ENCODE measurements around the gene RBP4.
A peak's percentile ranks its signal among the peaks of the same experiment; 100 is the strongest.

Gene RBP4

DNA sequence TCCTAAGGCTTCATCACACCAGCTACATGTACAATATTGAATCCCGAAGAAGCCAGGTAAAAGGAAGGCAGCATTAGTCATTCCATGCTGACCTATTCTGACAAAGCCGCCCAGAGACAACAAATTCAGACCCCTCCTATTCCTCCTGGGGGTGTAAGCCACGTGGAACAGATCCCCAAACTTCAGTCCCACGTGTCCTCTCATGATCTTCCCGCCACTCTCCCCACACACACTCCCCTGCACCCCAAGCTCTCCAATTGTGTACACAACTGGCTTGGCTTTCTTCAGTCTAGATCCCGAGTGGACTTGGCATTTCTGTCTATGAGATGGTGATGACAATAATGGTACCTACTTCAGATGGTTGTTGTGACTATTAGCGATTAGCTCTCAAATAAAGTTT lies 19.9 kb upstream of the RBP4 start:
- FAIRE-seq = no peak
- TF ChIP-seq, protein P1, sequence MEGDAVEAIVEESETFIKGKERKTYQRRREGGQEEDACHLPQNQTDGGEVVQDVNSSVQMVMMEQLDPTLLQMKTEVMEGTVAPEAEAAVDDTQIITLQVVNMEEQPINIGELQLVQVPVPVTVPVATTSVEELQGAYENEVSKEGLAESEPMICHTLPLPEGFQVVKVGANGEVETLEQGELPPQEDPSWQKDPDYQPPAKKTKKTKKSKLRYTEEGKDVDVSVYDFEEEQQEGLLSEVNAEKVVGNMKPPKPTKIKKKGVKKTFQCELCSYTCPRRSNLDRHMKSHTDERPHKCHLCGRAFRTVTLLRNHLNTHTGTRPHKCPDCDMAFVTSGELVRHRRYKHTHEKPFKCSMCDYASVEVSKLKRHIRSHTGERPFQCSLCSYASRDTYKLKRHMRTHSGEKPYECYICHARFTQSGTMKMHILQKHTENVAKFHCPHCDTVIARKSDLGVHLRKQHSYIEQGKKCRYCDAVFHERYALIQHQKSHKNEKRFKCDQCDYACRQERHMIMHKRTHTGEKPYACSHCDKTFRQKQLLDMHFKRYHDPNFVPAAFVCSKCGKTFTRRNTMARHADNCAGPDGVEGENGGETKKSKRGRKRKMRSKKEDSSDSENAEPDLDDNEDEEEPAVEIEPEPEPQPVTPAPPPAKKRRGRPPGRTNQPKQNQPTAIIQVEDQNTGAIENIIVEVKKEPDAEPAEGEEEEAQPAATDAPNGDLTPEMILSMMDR (IDR thresholded peaks at IDR 0.05; ENCODE audit: insufficient read depth, missing control alignments) = no peak
- DNase-seq (ENCODE audit: insufficient read length, low spot score) = no peak

DNA sequence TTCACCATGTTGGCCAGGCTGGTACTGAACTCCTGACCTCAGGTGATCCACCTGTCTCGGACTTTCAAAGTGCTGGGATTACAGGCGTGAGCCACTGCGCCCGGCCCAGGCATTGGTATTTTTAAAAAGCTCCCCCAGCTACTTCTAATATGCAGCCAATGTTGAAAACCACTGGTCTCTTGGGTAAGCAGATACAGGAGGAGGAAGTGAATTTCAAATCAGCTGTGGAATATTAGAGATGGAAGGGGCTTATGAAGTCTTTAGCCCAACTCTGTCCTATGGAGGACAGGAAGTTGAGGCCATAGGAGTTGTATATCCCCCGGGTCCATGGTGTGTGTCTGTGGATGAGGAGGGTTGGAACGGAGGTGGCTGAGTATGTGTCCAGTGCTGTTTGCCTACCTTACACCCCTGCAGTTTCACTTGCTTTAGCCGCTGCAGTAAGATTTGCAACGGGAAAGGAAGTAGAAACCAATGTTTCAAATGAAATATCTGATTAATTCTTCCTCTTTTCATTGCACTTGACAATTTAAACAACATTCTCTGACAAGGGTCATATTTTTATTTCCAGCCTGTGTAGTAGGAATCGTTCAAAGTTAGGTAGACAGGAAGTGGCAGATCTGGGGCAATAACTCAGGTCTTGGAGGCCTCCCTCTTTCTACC lies 14.7 kb upstream of the RBP4 start:
- TF ChIP-seq, protein P1 (IDR thresholded peaks at IDR 0.05; ENCODE audit: insufficient read depth, missing control alignments) = no peak
- DNase-seq (ENCODE audit: insufficient read length, low spot score) (no peak), FAIRE-seq (no peak)

DNA sequence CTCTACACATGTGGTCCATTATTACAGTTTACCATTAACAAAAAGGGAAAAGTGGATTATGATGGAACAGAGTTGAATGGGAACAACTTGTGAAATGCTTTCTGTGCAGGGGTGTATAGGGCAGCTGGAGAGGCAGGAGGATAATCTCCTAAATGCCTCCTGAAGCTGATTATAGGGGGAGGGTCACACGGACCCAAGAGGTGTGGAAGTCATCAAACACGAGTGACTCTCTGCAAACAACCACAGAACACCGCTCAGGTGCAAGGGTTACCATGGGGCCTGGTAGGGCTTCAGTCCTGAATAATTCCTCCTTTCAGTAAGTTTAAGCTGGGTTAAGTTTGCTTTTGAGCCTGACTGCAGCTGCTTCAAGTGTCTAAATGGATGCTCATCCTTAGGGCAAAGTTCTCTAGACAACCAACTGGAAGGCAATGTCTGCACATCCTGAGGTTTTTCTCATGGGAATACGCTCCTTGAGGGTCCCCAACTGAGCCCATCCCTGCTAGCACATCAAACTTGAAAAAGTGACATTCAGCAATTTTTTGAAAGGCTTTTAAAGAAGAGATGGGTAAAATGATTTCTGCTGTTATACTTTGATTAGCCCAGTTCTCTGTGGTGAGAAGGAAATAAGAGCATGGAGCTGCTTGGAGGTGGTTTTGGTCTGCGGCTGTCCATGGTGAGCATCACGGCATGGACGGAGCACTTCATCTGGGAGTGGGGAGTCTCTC lies 13.2 kb upstream of the RBP4 start:
- DNase-seq (ENCODE audit: insufficient read length, low spot score) (no peak), FAIRE-seq (peak; percentile 32)
- TF ChIP-seq, protein P1 (IDR thresholded peaks at IDR 0.05; ENCODE audit: insufficient read depth, missing control alignments) = no peak

DNA sequence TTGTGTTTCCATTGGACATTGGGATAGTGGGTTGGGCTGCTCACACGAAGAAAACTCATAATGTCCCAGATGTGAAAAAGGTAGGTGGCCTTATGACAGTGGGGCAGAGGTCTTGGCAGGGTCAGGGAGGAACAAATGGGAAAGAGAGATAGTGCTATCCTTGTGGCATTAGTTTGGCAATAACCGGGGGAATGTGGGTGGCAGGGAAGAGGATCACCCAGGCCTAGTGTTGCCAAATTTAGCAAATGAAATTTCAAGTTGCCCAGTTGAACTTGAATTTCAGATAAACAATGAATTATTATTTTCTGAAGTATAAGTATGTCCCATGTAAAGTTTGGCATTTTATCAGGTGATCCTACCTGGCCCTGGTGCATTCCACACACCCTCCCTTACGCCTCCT lies 12.1 kb upstream of the RBP4 start:
- FAIRE-seq (no peak), DNase-seq (ENCODE audit: insufficient read length, low spot score) (no peak)
- TF ChIP-seq, protein P1 (IDR thresholded peaks at IDR 0.05; ENCODE audit: insufficient read depth, missing control alignments) = no peak

DNA sequence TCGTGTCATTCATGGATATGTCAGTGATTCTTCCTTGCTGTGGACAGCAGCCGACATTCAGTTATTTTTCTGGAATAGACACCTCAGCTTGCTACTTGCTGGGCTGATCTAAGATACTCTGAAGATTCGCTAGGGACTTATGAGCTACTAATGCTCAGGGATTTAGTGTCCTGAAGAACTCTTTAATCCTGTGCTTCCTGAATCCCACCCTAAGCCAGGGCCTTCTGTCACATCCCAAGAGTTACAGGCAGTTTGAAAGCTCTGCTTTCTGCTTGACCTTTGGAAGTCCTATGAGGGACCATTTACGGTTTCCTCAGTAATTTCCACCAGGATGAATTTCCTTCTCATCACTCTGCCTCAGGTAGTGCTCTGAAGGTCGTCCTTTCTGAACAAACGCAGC lies 11.3 kb upstream of the RBP4 start, which contains the start of gene PDE6C:
Gene PDE6C (plus strand): TSS at position 227 of the 400 bp plus-strand sequence. CDS start 189 bp downstream, outside the sequence.
- DNase-seq (ENCODE audit: insufficient read length, low spot score) (peak; percentile 34), FAIRE-seq (peak; percentile 85)
- TF ChIP-seq, protein P1 (IDR thresholded peaks at IDR 0.05; ENCODE audit: insufficient read depth, missing control alignments) = no peak

DNA sequence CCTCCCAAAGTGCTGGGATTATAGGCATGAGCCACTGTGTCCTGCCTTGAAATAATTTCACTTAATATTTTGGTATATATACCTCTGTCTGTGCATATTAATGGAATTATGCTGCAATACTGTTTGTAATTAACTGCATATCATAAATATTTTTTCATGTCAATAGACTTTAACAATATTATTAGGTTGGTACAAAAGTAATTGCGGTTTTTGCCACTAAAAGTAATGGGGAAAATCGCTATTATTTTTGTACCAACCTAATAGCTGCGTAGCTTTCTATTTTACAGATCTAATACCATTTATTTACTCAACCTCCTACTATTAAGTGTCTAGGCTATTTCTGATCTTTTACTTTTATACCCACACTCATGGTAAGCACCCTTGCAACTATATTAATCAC lies 7.4 kb upstream of the RBP4 start:
- TF ChIP-seq, protein P1 (IDR thresholded peaks at IDR 0.05; ENCODE audit: insufficient read depth, missing control alignments) = no peak
- FAIRE-seq (no peak), DNase-seq (ENCODE audit: insufficient read length, low spot score) (no peak)

DNA sequence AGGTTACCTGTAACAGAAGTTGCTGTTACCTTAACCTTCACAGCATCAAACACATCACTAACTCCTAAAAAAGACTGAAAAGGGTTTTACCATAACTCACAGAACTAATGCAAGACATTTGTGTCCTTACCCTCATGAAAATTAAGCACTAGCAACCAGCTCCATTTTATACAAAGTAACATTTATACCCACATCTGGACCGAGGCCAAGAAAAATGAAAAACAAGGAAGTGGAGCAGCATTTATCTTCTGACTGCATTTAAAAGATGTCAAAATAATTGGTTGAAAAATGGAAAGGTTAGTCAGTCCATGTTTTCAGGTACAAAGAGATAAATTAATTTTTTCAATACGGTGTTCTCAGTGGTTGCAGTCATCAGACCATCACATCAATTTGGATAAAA lies 3.1 kb upstream of the RBP4 start:
- FAIRE-seq (no peak), DNase-seq (ENCODE audit: insufficient read length, low spot score) (no peak)
- TF ChIP-seq, protein P1 (IDR thresholded peaks at IDR 0.05; ENCODE audit: insufficient read depth, missing control alignments) = no peak

Data from D721Med (cell line).